Measurements from ENCODE around the gene LRRC51.
A peak's percentile ranks its signal among the peaks of the same experiment; 100 is the strongest.

The LRRC51 gene

DNA sequence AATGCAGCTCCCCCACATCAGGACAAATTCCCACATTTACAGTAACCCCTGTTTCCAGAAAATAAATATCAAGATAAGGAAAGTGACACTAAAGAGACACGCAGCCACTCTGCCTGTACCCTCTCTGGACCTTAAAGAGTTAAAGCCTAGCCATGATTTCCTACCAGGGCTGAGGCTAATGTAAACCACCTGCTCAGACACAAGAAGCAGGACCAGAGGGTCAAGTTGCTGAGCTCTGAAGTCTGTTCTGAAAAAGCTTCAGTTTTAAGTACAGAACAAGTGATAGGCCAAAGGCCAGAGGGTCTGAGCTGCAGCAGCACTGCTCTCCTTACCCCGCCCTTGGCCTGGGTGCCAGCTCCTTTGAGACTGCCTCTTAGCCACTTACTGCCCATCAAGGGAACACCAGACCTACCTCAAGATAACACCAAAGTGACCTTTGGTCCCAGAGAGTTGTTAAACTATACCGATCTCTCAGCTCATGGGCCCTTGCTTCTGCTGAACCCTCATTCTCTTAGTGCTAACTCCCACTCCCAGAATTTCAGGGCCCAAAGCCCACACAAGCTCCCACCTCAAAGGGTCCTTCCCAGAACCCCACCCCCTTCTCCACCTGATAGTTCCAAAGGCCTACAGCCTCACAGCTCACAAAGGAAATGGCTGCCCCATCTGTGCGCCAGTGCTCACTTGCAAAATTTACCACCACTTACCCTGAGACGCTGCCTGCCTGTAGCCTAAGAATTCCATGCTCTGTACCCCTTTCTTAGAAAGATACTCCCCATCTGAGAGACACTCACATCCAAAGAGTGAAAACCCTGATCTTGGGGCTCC, 41.4 kb upstream of the LRRC51 start:
- Histone ChIP-seq H3K27me3 (ENCODE audit: insufficient read depth, low read length) (no peaks in the 10 kb centered on the region), H4K91ac (ENCODE audit: low read depth, low read length) (no peak overlapping the region), H4K12ac (ENCODE audit: low read depth, low read length) (no peak overlapping the region), H2AK5ac (ENCODE audit: low read length) (no peak overlapping the region), H3K4me3 (ENCODE audit: low read depth, low read length) (no peak overlapping the region), H3K79me2 (ENCODE audit: control insufficient read depth, insufficient read depth, low read length, poor library complexity) (peaks cover 14% of the 10 kb centered on the region), H3K79me1 (ENCODE audit: low read length) (peaks cover 14% of the 10 kb centered on the region), H3K9me3 (ENCODE audit: insufficient read depth, low read depth, low read length) (no peaks in the 10 kb centered on the region), H3K27ac (ENCODE audit: low read depth, low read length) (no peak overlapping the region), H3K4ac (ENCODE audit: low read depth, low read length) (peak overlapping the region; percentile 21), H3K14ac (ENCODE audit: low read length) (no peak overlapping the region), H2BK120ac (ENCODE audit: insufficient read depth, low read length, poor library complexity) (no peak overlapping the region), H4K8ac (ENCODE audit: low read depth, low read length) (no peak overlapping the region), H3K18ac (ENCODE audit: low read length) (no peak overlapping the region), H3K4me1 (ENCODE audit: control insufficient read depth in 1 of 2, insufficient read depth in 2 of 2, low read length in 2 of 2) (peaks cover 23% of the 10 kb centered on the region in 2 experiments), H2AFZ (ENCODE audit: insufficient read depth, low read length, poor library complexity) (no peak overlapping the region), H3K9ac (ENCODE audit: low read length) (no peak overlapping the region), H3K36me3 (ENCODE audit: control insufficient read depth in 1 of 2, insufficient read depth in 2 of 2, low read length in 2 of 2) (peaks cover 4 to 9% of the 10 kb centered on the region in 2 experiments), H3K23ac (ENCODE audit: low read length) (no peak overlapping the region), H3K4me2 (ENCODE audit: low read length) (peak overlapping the region; percentile 71), H2BK5ac (ENCODE audit: low read depth, low read length, poor library complexity) (no peak overlapping the region), H2BK12ac (ENCODE audit: low read length) (no peak overlapping the region)
- DNase-seq: no peak
- whole genome bisulfite sequencing (ENCODE audit: extremely low coverage, insufficient coverage, insufficient read length): no CpG with 5 or more reads among the region's 5 CpGs

DNA sequence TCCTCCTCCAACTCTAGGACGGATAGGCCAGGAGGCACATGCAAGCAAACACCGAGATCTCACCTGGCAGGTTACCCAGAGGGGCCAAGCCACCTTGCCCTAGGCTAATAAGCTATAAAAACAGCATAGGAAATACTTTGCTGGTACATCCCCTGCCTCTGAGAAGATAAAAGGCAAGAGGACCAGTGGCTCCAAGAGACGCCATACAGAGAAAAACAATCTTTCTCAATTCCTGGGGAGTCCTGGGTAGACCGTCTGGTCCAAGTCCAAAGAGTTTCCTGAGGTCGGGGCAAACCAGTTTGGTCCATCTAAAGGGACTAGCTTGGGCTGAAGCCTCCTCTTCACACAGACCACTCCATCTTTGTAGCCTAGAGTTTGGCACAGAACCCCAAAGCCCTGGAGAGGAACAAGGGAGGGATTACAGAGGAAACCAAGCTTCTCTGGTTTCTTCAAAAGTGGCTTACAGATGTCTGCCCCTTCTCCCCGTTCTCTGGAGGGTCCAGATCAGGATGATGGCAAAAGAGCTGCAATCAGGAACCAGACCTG, 40.7 kb upstream of the LRRC51 start:
- peak overlapping the region; percentile 71 for H3K4me2 ChIP-seq (ENCODE audit: low read length)
- no peak overlapping the region for H3K23ac ChIP-seq (ENCODE audit: low read length)
- no peak overlapping the region for H4K8ac ChIP-seq (ENCODE audit: low read depth, low read length)
- H3K36me3 ChIP-seq (ENCODE audit: control insufficient read depth in 1 of 2, insufficient read depth in 2 of 2, low read length in 2 of 2): peaks cover 4 to 6% of the 10 kb centered on the region in 2 experiments
- WGBS (ENCODE audit: extremely low coverage, insufficient coverage, insufficient read length): no CpG with 5 or more reads among the region's 6 CpGs
- H3K79me2 ChIP-seq (ENCODE audit: control insufficient read depth, insufficient read depth, low read length, poor library complexity): peaks cover 14% of the 10 kb centered on the region
- H4K12ac ChIP-seq (ENCODE audit: low read depth, low read length): no peak overlapping the region
- H2AFZ ChIP-seq (ENCODE audit: insufficient read depth, low read length, poor library complexity): no peak overlapping the region
- H3K4me3 ChIP-seq (ENCODE audit: low read depth, low read length): peak overlapping the region; percentile 69
- no peak for DNase-seq
- H2BK5ac ChIP-seq (ENCODE audit: low read depth, low read length, poor library complexity): peak overlapping the region; percentile 26
- no peak overlapping the region for H3K27ac ChIP-seq (ENCODE audit: low read depth, low read length)
- no peaks in the 10 kb centered on the region for H3K9me3 ChIP-seq (ENCODE audit: insufficient read depth, low read depth, low read length)
- H3K18ac ChIP-seq (ENCODE audit: low read length): peak overlapping the region; percentile 26
- H2BK120ac ChIP-seq (ENCODE audit: insufficient read depth, low read length, poor library complexity): no peak overlapping the region
- H3K79me1 ChIP-seq (ENCODE audit: low read length): peaks cover 14% of the 10 kb centered on the region
- H3K4me1 ChIP-seq (ENCODE audit: control insufficient read depth in 1 of 2, insufficient read depth in 2 of 2, low read length in 2 of 2): peaks cover 23% of the 10 kb centered on the region in 2 experiments
- no peak overlapping the region for H2BK12ac ChIP-seq (ENCODE audit: low read length)
- H2AK5ac ChIP-seq (ENCODE audit: low read length): no peak overlapping the region
- H4K91ac ChIP-seq (ENCODE audit: low read depth, low read length): no peak overlapping the region
- H3K4ac ChIP-seq (ENCODE audit: low read depth, low read length): peak overlapping the region; percentile 21
- H3K9ac ChIP-seq (ENCODE audit: low read length): no peak overlapping the region
- peak overlapping the region; percentile 5 for H3K14ac ChIP-seq (ENCODE audit: low read length)
- no peaks in the 10 kb centered on the region for H3K27me3 ChIP-seq (ENCODE audit: insufficient read depth, low read length)

DNA sequence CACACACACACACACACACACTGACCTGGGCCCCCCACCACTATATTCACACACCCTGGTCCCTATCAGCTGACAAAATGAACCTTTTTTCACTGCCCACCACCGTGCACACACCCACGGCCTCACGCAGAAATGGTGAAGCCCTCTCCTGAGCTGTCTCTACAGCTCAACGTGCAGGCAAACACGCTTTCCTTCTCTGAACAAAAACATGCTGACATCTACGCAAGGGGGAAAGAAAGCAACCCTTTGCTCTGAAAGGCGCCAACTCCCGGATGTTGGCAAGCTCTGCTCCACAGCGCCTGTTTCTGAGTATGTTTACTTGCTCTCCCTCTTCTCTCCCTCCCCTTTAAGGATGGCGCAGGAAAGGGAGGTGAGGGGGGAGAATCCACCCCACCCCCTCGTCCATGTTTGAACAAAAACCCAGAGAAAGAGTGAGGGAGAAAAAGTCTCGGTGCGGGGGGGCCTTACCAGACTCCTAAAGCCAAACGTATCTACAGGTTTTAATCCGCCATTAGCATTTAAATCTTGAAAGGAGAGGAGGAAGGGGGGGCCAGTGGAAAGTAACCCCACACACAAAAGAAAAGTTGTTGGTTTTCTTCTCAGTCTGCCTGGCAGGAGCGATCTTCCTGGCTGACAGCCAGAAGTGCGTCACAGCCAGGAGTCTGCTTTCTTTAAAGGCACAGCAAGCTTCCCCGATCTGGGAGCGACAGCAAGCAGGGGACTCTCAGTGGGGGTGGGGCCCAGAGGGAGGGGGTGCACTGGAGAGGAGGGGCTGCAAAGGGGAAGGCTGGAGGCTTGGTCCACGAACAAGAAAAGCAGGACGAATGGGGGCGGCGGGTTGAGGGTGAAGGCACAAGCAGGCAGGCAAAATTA, 39.9 kb upstream of the LRRC51 start:
- Histone ChIP-seq H3K27me3 (ENCODE audit: insufficient read depth, low read length) (no peaks in the 10 kb centered on the region), H3K79me2 (ENCODE audit: control insufficient read depth, insufficient read depth, low read length, poor library complexity) (peaks cover 14% of the 10 kb centered on the region), H4K8ac (ENCODE audit: low read depth, low read length) (peak overlapping the region; percentile 40), H3K18ac (ENCODE audit: low read length) (peak overlapping the region; percentile 26), H4K12ac (ENCODE audit: low read depth, low read length) (peak overlapping the region; percentile 50), H2AK5ac (ENCODE audit: low read length) (no peak overlapping the region), H3K23ac (ENCODE audit: low read length) (no peak overlapping the region), H3K4me1 (ENCODE audit: control insufficient read depth in 1 of 2, insufficient read depth in 2 of 2, low read length in 2 of 2) (peaks cover 23% of the 10 kb centered on the region in 2 experiments), H3K9ac (ENCODE audit: low read length) (peak overlapping the region; percentile 59), H4K91ac (ENCODE audit: low read depth, low read length) (peak overlapping the region; percentile 67), H2BK12ac (ENCODE audit: low read length) (no peak overlapping the region), H3K27ac (ENCODE audit: low read depth, low read length) (peak overlapping the region; percentile 75), H2BK120ac (ENCODE audit: insufficient read depth, low read length, poor library complexity) (peak overlapping the region; percentile 13), H2AFZ (ENCODE audit: insufficient read depth, low read length, poor library complexity) (no peak overlapping the region), H3K9me3 (ENCODE audit: insufficient read depth, low read depth, low read length) (no peaks in the 10 kb centered on the region), H2BK5ac (ENCODE audit: low read depth, low read length, poor library complexity) (peak overlapping the region; percentile 26), H3K79me1 (ENCODE audit: low read length) (peaks cover 14% of the 10 kb centered on the region), H3K4me2 (ENCODE audit: low read length) (peak overlapping the region; percentile 71), H3K36me3 (ENCODE audit: control insufficient read depth in 1 of 2, insufficient read depth in 2 of 2, low read length in 2 of 2) (peaks cover 1 to 3% of the 10 kb centered on the region in 2 experiments), H3K4me3 (ENCODE audit: low read depth, low read length) (peak overlapping the region; percentile 69), H3K14ac (ENCODE audit: low read length) (peak overlapping the region; percentile 59), H3K4ac (ENCODE audit: low read depth, low read length) (peak overlapping the region; percentile 21)
- peak; percentile 20 to 41 for DNase-seq
- WGBS (ENCODE audit: extremely low coverage, insufficient coverage, insufficient read length): no CpG with 5 or more reads among the region's 23 CpGs

- H3K27ac ChIP-seq (ENCODE audit: low read depth, low read length): peak overlapping the region; percentile 75
- no peaks in the 10 kb centered on the region for H3K27me3 ChIP-seq (ENCODE audit: insufficient read depth, low read length)
Observed at GRCh38 chr11:72041364-72042063, 39.1 kb upstream of the LRRC51 start.

More at GRCh38 chr11:72041364-72042063, 39.1 kb upstream of the LRRC51 start:
- Histone ChIP-seq H2BK12ac (ENCODE audit: low read length) (peak overlapping the region; percentile 56), H3K36me3 (ENCODE audit: control insufficient read depth in 1 of 2, insufficient read depth in 2 of 2, low read length in 2 of 2) (peaks cover 2% of the 10 kb centered on the region in 2 experiments), H3K4me1 (ENCODE audit: control insufficient read depth in 1 of 2, insufficient read depth in 2 of 2, low read length in 2 of 2) (peaks cover 23% of the 10 kb centered on the region in 2 experiments), H3K9ac (ENCODE audit: low read length) (peak overlapping the region; percentile 1), H3K4me3 (ENCODE audit: low read depth, low read length) (peak overlapping the region; percentile 69), H3K79me1 (ENCODE audit: low read length) (peaks cover 14% of the 10 kb centered on the region), H4K12ac (ENCODE audit: low read depth, low read length) (peak overlapping the region; percentile 83), H2AFZ (ENCODE audit: insufficient read depth, low read length, poor library complexity) (peak overlapping the region; percentile 32), H3K4ac (ENCODE audit: low read depth, low read length) (peak overlapping the region; percentile 10), H3K4me2 (ENCODE audit: low read length) (peak overlapping the region; percentile 71), H2BK5ac (ENCODE audit: low read depth, low read length, poor library complexity) (peak overlapping the region; percentile 11), H4K91ac (ENCODE audit: low read depth, low read length) (peak overlapping the region; percentile 67), H3K23ac (ENCODE audit: low read length) (no peak overlapping the region), H3K14ac (ENCODE audit: low read length) (peak overlapping the region; percentile 59), H2AK5ac (ENCODE audit: low read length) (peak overlapping the region; percentile 51), H2BK120ac (ENCODE audit: insufficient read depth, low read length, poor library complexity) (peak overlapping the region; percentile 49), H3K79me2 (ENCODE audit: control insufficient read depth, insufficient read depth, low read length, poor library complexity) (peaks cover 14% of the 10 kb centered on the region), H4K8ac (ENCODE audit: low read depth, low read length) (peak overlapping the region; percentile 30), H3K18ac (ENCODE audit: low read length) (peak overlapping the region; percentile 5), H3K9me3 (ENCODE audit: insufficient read depth, low read depth, low read length) (no peaks in the 10 kb centered on the region)
- no CpG with 5 or more reads among the region's 23 CpGs for WGBS (ENCODE audit: extremely low coverage, insufficient coverage, insufficient read length)
- DNase-seq: no peak
